HUDEP-2 (cell line): ENCODE measurements around the gene MPST.

Source experiments
- DNase-seq, 76 experiments: peaks; one replicate each; lab custom pipeline; 2025; ENCODE audit not compliant: unreplicated experiment in 76 of 76; lab: John Stamatoyannopoulos, UW

Gene MPST

DNA sequence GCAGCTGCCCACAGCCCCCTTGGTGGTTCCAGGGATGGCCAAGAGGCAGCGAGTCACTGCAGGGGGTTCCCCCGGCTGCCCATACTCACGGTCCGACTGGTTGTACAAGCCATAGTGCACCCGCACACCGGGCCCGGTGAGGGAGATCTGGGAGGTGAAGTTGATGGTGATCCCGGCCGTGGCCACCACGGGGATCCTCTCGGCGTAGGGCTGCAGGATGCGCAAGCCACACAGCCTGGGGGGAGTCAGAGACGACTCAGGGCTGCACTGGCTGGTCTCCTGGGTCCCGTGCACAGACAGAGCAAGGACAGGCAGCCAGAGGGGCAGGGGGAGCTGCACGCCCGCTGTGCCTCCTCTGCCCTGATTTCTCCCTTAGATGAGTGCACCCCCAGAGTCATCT lies 55.5 kb downstream of the MPST start:
- no peak for DNase-seq

DNA sequence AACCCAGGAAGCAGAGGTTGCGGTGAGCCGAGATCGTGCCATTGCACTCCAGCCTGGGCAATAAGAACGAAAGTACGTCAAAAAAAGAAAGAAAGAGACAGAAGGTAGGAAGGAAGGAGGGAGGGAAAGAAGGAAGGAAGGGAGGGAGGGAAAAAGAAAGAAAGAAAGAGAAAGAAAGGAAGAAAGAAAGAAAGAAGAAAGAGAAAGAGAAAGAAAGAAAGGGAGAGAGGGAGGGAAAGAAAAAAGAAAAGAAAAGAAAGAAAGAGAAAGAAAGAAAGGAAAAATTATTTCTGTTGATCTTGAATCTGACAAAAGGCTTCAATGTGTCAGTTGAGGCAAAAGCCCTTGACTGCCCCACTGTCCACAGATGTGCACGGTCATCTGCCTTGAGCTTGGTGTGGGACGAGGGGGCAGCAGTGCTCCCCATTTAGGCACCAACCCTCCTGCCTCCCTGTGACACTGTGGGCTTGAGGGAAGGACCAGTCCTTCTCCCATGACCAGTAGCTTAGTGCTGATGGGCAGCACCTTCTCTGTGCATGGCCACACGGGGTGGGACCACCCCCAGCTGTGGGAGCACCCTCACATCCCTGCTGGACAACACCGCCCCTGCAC lies 56.4 kb downstream of the MPST start:
- DNase-seq = no peak

DNA sequence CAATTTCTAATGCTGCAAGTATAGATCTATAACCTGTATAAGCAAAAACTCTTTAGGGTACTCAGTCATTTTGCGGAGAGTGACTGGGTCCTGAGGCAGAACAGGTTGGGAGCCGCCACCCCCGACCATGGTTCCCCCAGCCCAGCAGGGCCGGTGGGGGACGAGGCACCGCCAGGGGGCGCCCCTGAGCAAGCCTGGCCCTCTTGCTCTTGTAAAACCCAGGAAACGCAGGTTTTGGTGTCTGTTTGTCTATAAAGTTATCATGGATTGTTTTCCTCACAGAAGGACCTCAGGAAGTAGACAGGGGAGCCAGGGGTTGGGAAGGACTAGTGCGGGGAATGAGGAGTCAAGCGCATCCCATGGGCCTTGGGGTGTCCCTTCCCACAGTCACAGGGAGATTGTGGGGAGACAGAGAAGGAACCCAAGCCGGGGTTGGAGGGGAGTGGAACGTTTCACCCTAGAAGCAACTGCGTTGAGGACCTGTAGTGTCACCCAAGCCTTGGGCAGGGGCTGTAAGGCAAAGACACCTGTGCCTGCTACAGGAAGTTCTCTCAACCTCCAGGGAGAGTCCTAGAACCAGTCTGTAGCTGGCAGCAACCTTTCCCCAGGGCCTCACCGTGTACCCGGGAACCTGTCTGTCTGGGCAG lies 58.4 kb downstream of the MPST start:
- peak in 50 of 76 experiments; percentile 3 to 68 (median 39) for DNase-seq

DNA sequence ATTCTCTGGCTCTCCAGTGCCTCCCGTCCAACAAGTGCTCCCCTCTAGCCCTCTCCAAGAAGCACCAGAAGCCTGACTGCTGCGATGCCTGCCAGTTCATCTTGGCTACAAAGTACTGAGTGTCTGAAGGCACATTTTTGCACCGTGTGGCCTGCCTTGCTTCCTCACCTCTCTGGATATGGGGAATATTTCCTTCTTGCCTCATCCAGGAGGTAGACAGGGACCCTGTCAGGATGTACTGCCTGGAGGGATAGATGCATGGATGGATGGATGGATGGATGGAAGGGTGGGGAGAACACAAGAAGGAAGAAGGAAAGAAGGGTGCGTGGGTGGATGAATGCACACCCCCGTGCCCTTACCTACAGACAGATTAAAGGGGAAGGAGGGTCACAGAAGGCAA lies 59.6 kb downstream of the MPST start:
- DNase-seq = no peak
